Liver (tissue), 9 donors: ENCODE measurements around the gene RNF183. TPM values are rescaled to one million over a fixed set of nuclear protein-coding genes. Genes with fewer than 3 reads are reported as not detected.
"Not testable (repeated sequence)": the region's sequence is repeated elsewhere in the genome, so short reads cannot be mapped to it uniquely, and the experiment has no call there.

ENCODE experiments used
- DNase-seq: peaks from one replicate; pipeline ENCODE4 v3.0.0-alpha.2; 2017; ENCODE audit warnings: low spot score
- H3K27ac ChIP-seq, 2 donors: one replicate each; pipeline ENCODE4 v1.7.0; 2013; ENCODE audit warnings: inconsistent platforms in 2 of 2, low read length in 2 of 2, control low read depth in 1 of 2, low read depth in 1 of 2, mild to moderate bottlenecking in 1 of 2
- H3K27me3 ChIP-seq, 4 donors: one replicate each; pipeline versions ENCODE4 v1.6.1 to v1.7.0; 2013; ENCODE audit warnings: low read length in 3 of 4, inconsistent platforms in 1 of 4, mild to moderate bottlenecking in 1 of 4, moderate library complexity in 1 of 4; ENCODE audit not compliant: control insufficient read depth in 4 of 4, insufficient read depth in 4 of 4
- H3K36me3 ChIP-seq, 4 donors: one replicate each; pipeline versions ENCODE4 v1.6.1 to v1.7.0; 2013; ENCODE audit warnings: low read length in 3 of 4, mild to moderate bottlenecking in 3 of 4, low read depth in 1 of 4, moderate library complexity in 1 of 4; ENCODE audit not compliant: control insufficient read depth in 4 of 4, insufficient read depth in 3 of 4
- H3K4me1 ChIP-seq, 4 donors: one replicate each; pipeline versions ENCODE4 v1.6.1 to v1.7.0; 2013; ENCODE audit warnings: low read length in 3 of 4, mild to moderate bottlenecking in 3 of 4, moderate library complexity in 1 of 4; ENCODE audit not compliant: control insufficient read depth in 4 of 4, insufficient read depth in 4 of 4
- H3K4me3 ChIP-seq, 3 donors: one replicate each; pipeline versions ENCODE4 v1.6.1 to v1.7.0; 2013; ENCODE audit warnings: low read length in 3 of 3, control low read depth in 1 of 3, low read depth in 1 of 3, mild to moderate bottlenecking in 1 of 3
- H3K9ac ChIP-seq, 2 donors: one replicate each; pipeline ENCODE4 v1.7.0; 2013; ENCODE audit warnings: low read length in 2 of 2, mild to moderate bottlenecking in 2 of 2, moderate library complexity in 2 of 2, control low read depth in 1 of 2, low read depth in 1 of 2
- H3K9me3 ChIP-seq, 4 donors: one replicate each; pipeline versions ENCODE4 v1.6.1 to v1.7.0; 2013; ENCODE audit warnings: low read length in 3 of 4; ENCODE audit not compliant: control insufficient read depth in 4 of 4
- CTCF ChIP-seq: fragments of 150-350 bp; IDR thresholded peaks from 2 replicates; pipeline ENCODE4 v1.5.1; 2017; ENCODE audit warnings: improper control_type of control experiment, low read depth, low read length; ENCODE audit not compliant: missing input control
- EGR1 ChIP-seq, 2 donors: IDR thresholded peaks; 2 replicates each; pipeline ENCODE4 v1.6.1; 2016 to 2018; ENCODE audit warnings: antibody characterized with exemption in 2 of 2, low read depth in 2 of 2
- FOXA1 ChIP-seq: IDR thresholded peaks from 2 replicates; pipeline ENCODE4 v1.6.1; 2016; ENCODE audit warnings: antibody characterized with exemption
- FOXA2 ChIP-seq: IDR thresholded peaks from 2 replicates; pipeline ENCODE4 v1.6.1; 2016; ENCODE audit warnings: antibody characterized with exemption
- GABPA ChIP-seq, 2 donors: IDR thresholded peaks in 1 of 2; conservative IDR thresholded peaks in 1 of 2; 2 replicates each; pipeline ENCODE4 v1.6.1; 2016; ENCODE audit warnings: antibody characterized with exemption in 2 of 2, mild to moderate bottlenecking in 1 of 2, moderate library complexity in 1 of 2
- HNF4A ChIP-seq, 2 donors: conservative IDR thresholded peaks; 2 replicates each; pipeline ENCODE4 v1.6.1; 2016; ENCODE audit warnings: antibody characterized with exemption in 2 of 2, mild to moderate bottlenecking in 2 of 2
- JUND ChIP-seq, 2 donors: IDR thresholded peaks; 2 replicates each; pipeline ENCODE4 v1.6.1; 2016; ENCODE audit warnings: antibody characterized with exemption in 2 of 2
- MAX ChIP-seq: IDR thresholded peaks from 2 replicates; pipeline ENCODE4 v1.6.1; 2016; ENCODE audit warnings: antibody characterized with exemption
- NR2F2 ChIP-seq: IDR thresholded peaks from 2 replicates; pipeline ENCODE4 v1.6.1; 2016; ENCODE audit warnings: antibody characterized with exemption
- RAD21 ChIP-seq, 2 donors: IDR thresholded peaks; 2 replicates each; pipeline ENCODE4 v1.6.1; 2016; ENCODE audit warnings: antibody characterized with exemption in 2 of 2, mild to moderate bottlenecking in 2 of 2
- RXRA ChIP-seq, 2 donors: IDR thresholded peaks; 2 replicates each; pipeline ENCODE4 v1.6.1; 2017 to 2018; ENCODE audit warnings: antibody characterized with exemption in 2 of 2, mild to moderate bottlenecking in 1 of 2
- TAF1 ChIP-seq: conservative IDR thresholded peaks from 2 replicates; pipeline ENCODE4 v1.6.1; 2016; ENCODE audit warnings: antibody characterized with exemption, mild to moderate bottlenecking
- ZBTB33 ChIP-seq: IDR thresholded peaks from 2 replicates; pipeline ENCODE4 v1.6.1; 2016; ENCODE audit warnings: antibody characterized with exemption
- WGBS: extraction: QIAGEN DNeasy Blood & Tissue Kit; methylation state at CpG from one replicate; pipeline ENCODE4 v1.1.7; 2013; 5-methylcytosine and 5-hydroxymethylcytosine counted together
- polyA plus RNA-seq, 2 donors: library from polyadenylated mRNA; stranded (reverse) in 1 of 2; unstranded in 1 of 2; fragments of 200-250 nt in 1 of 2; fragments of >200 nt in 1 of 2; fragmentation: Nextera tagmentation in 1 of 2; extraction: Ambion mirVana in 1 of 2; gene quantifications; one replicate each; pipeline versions ENCODE4 v1.2.1 to v1.2.3, GENCODE V29; 2013 to 2015
- total RNA-seq, 2 donors: library from RNA; depleted of rRNA; stranded (reverse); fragments of >200 nt; gene quantifications; one replicate each; pipeline ENCODE4 v1.2.3, GENCODE V29; 2014
- TF ChIP-seq, protein P1 (sequence below): IDR thresholded peaks from 2 replicates; pipeline ENCODE4 v1.6.1; 2016; ENCODE audit warnings: antibody characterized with exemption
- TF ChIP-seq, protein P2 (sequence below): IDR thresholded peaks from 2 replicates; pipeline ENCODE4 v1.6.1; 2016; ENCODE audit warnings: antibody characterized with exemption, mild to moderate bottlenecking
- donor health status: healthy.
- donor health status: healthy.
- donor health status: healthy.
- donor health status: healthy.
- donor health status: healthy.

Gene RNF183
- total and polyA plus RNA-seq, 4 donors = 0.07 TPM; not detected in 3

- no peak for TF ChIP-seq NR2F2
- TF ChIP-seq FOXA1 = no peak
- TF ChIP-seq CTCF = no peak
- TF ChIP-seq MAX = no peak
- TF ChIP-seq HNF4A (conservative IDR thresholded peaks at IDR 0.05) = no peak
Measured at GRCh38 chr9:113254991-113255390, 48.2 kb downstream of the RNF183 start (continued).

- H3K36me3 ChIP-seq = peaks cover 0 to 4% (median 0%) of the 10 kb centered on the region in 4 donors
- WGBS = 77% methylated on average over 2 of the region's 2 CpGs
- H3K27ac ChIP-seq = no peak overlapping the region
- H3K4me1 ChIP-seq = no peaks in the 10 kb centered on the region
- DNase-seq = no peak
- no peak overlapping the region for H3K9ac ChIP-seq
- no peak overlapping the region for H3K4me3 ChIP-seq
- TF ChIP-seq FOXA2 (no peak), NR2F2 (no peak), EGR1 (IDR thresholded peaks at IDR 0.05; ENCODE audit: low read depth in 2 of 2) (no peak), RXRA (IDR thresholded peaks at IDR 0.05) (no peak), GABPA (IDR thresholded peaks at IDR 0.05 in 1 of 2, conservative IDR thresholded peaks at IDR 0.05 in 1 of 2) (no peak), HNF4A (conservative IDR thresholded peaks at IDR 0.05) (no peak)
- TF ChIP-seq, protein P1, sequence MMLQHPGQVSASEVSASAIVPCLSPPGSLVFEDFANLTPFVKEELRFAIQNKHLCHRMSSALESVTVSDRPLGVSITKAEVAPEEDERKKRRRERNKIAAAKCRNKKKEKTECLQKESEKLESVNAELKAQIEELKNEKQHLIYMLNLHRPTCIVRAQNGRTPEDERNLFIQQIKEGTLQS = no peak
- H3K9me3 ChIP-seq = no peaks in the 10 kb centered on the region
- no peaks in the 10 kb centered on the region for H3K27me3 ChIP-seq
Measured at GRCh38 chr9:113250807-113251206, 52.4 kb downstream of the RNF183 start.

GRCh38 chr9:113249661-113250060 is 53.5 kb downstream of the RNF183 start:
- H3K9ac ChIP-seq, DNase-seq, H3K27ac ChIP-seq, H3K36me3 ChIP-seq, H3K9me3 ChIP-seq, H3K4me1 ChIP-seq, H3K4me3 ChIP-seq, H3K27me3 ChIP-seq: not testable (repeated sequence)
- WGBS = 83% methylated on average over 2 of the region's 2 CpGs

DNA sequence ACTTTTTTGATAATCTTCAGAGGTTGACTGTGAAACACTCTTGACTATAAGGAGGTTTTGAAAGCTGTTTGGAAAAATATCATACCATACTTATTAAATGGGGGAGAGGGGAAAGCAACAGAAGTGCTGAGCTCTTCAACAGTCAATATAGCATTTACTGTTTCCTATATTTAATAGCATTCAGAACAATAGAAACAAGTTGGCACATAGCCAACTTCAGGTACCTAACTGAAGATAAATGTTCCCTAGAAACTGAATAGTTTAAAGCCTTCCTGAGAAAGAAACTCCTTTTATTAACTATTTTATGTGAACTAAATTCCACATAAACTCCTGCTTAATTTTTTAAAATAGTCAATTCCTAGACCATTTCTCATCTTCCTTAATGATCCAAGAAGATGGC is 55.5 kb downstream of the RNF183 start:
- Histone ChIP-seq H3K4me3 (no peak overlapping the region), H3K9me3 (no peaks in the 10 kb centered on the region), H3K4me1 (no peaks in the 10 kb centered on the region), H3K36me3 (peaks cover 0 to 2% (median 0%) of the 10 kb centered on the region in 4 donors), H3K27ac (no peak overlapping the region), H3K9ac (no peak overlapping the region), H3K27me3 (no peaks in the 10 kb centered on the region)
- no peak for DNase-seq
- TF ChIP-seq GABPA (IDR thresholded peaks at IDR 0.05 in 1 of 2, conservative IDR thresholded peaks at IDR 0.05 in 1 of 2) (no peak), RAD21 (IDR thresholded peaks at IDR 0.05) (no peak), CTCF (no peak), ZBTB33 (no peak), NR2F2 (no peak), TAF1 (no peak), JUND (IDR thresholded peaks at IDR 0.05) (no peak), EGR1 (IDR thresholded peaks at IDR 0.05; ENCODE audit: low read depth in 2 of 2) (no peak)
- TF ChIP-seq, protein P1 = no peak
- TF ChIP-seq, protein P2, sequence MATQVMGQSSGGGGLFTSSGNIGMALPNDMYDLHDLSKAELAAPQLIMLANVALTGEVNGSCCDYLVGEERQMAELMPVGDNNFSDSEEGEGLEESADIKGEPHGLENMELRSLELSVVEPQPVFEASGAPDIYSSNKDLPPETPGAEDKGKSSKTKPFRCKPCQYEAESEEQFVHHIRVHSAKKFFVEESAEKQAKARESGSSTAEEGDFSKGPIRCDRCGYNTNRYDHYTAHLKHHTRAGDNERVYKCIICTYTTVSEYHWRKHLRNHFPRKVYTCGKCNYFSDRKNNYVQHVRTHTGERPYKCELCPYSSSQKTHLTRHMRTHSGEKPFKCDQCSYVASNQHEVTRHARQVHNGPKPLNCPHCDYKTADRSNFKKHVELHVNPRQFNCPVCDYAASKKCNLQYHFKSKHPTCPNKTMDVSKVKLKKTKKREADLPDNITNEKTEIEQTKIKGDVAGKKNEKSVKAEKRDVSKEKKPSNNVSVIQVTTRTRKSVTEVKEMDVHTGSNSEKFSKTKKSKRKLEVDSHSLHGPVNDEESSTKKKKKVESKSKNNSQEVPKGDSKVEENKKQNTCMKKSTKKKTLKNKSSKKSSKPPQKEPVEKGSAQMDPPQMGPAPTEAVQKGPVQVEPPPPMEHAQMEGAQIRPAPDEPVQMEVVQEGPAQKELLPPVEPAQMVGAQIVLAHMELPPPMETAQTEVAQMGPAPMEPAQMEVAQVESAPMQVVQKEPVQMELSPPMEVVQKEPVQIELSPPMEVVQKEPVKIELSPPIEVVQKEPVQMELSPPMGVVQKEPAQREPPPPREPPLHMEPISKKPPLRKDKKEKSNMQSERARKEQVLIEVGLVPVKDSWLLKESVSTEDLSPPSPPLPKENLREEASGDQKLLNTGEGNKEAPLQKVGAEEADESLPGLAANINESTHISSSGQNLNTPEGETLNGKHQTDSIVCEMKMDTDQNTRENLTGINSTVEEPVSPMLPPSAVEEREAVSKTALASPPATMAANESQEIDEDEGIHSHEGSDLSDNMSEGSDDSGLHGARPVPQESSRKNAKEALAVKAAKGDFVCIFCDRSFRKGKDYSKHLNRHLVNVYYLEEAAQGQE = no peak
